Neural progenitor cell (in vitro differentiated cells): ENCODE data around the gene PAFAH2.

ENCODE experiments used
- CTCF ChIP-seq: fragments of 200-600 bp; sonication (generic); IDR thresholded peaks from 2 replicates; pipeline ENCODE4 v1.5.1; 2017; ENCODE audit warnings: antibody characterized with exemption, mild to moderate bottlenecking
- EZH2 ChIP-seq: fragments of 200-600 bp; sonication (generic); IDR thresholded peaks from 2 replicates; pipeline ENCODE4 v1.6.1; 2017; ENCODE audit warnings: antibody characterized with exemption, mild to moderate bottlenecking, moderate library complexity
- EZH2phosphoT487 ChIP-seq: fragments of 200-600 bp; sonication (generic); IDR thresholded peaks from 2 replicates; pipeline ENCODE4 v1.6.1; 2017; ENCODE audit warnings: antibody characterized with exemption

- TF ChIP-seq CTCF (no peak), EZH2 (no peak), EZH2phosphoT487 (no peak)
Measured at GRCh38 chr1:26032656-26033357, 34.9 kb upstream of the PAFAH2 start.
